Mesothelial cell of epicardium (in vitro differentiated cells): ENCODE data around the gene CEACAM21. TPM values are rescaled to one million over a fixed set of nuclear protein-coding genes. Genes with fewer than 3 reads are reported as not detected.

ENCODE experiments used
- DNase-seq, 2 experiments: peaks; one replicate each; pipeline ENCODE4 v3.0.0; 2021; ENCODE audit warnings: low spot score in 2 of 2; ENCODE audit not compliant: unreplicated experiment in 2 of 2
- H3K27ac Mint-ChIP-seq: 2 replicates; pipeline ENCODE4 v1.8.0; 2021; ENCODE audit warnings: mixed read lengths
- H3K27me3 Mint-ChIP-seq: 2 replicates; pipeline ENCODE4 v1.8.0; 2021; ENCODE audit warnings: low read depth, mixed read lengths
- H3K36me3 Mint-ChIP-seq: 2 replicates; pipeline ENCODE4 v1.8.0; 2021; ENCODE audit warnings: mixed read lengths
- H3K4me1 Mint-ChIP-seq: 2 replicates; pipeline ENCODE4 v1.8.0; 2021; ENCODE audit warnings: mixed read lengths
- H3K4me3 Mint-ChIP-seq: 2 replicates; pipeline ENCODE4 v1.8.0; 2021; ENCODE audit warnings: mild to moderate bottlenecking, moderate library complexity, mixed read lengths
- H3K9me3 Mint-ChIP-seq: 2 replicates; pipeline ENCODE4 v1.8.0; 2021; ENCODE audit warnings: mixed read lengths
- CTCF ChIP-seq: fragments of 200-600 bp; sonication (generic); IDR thresholded peaks from one replicate; pipeline ENCODE4 v1.5.0; 2021; ENCODE audit warnings: antibody characterized with exemption; ENCODE audit not compliant: unreplicated experiment
- total RNA-seq: library from RNA; stranded (reverse); gene quantifications from 3 replicates; pipeline ENCODE4 v1.2.1, GENCODE V29; 2021

The CEACAM21 gene
- total RNA-seq, 1 donor from 2014 or later, result not detected

- Mint-ChIP-seq H3K9me3 (peaks cover 57% of the 10 kb centered on the region), H3K4me1 (no peaks in the 10 kb centered on the region), H3K36me3 (no peaks in the 10 kb centered on the region), H3K4me3 (no peak overlapping the region), H3K27ac (no peak overlapping the region), H3K27me3 (no peaks in the 10 kb centered on the region)
- DNase-seq, result no peak
- TF ChIP-seq CTCF, result no peak
These were observed 35.8 kb upstream of the CEACAM21 start for GRCh38 chr19:41540041-41540695.

GRCh38 chr19:41541990-41542584, 33.9 kb upstream of the CEACAM21 start:
- H3K4me3 Mint-ChIP-seq, result no peak overlapping the region
- peaks cover 60% of the 10 kb centered on the region for H3K9me3 Mint-ChIP-seq
- H3K36me3 Mint-ChIP-seq, result no peaks in the 10 kb centered on the region
- H3K27me3 Mint-ChIP-seq, result no peaks in the 10 kb centered on the region
- no peak for TF ChIP-seq CTCF
- no peaks in the 10 kb centered on the region for H3K4me1 Mint-ChIP-seq
- DNase-seq, result no peak
- H3K27ac Mint-ChIP-seq, result no peak overlapping the region

- H3K4me3 Mint-ChIP-seq, result no peak overlapping the region
- H3K9me3 Mint-ChIP-seq, result peaks cover 60% of the 10 kb centered on the region
- no peak for TF ChIP-seq CTCF
- H3K27me3 Mint-ChIP-seq, result no peaks in the 10 kb centered on the region
- no peaks in the 10 kb centered on the region for H3K36me3 Mint-ChIP-seq
- H3K4me1 Mint-ChIP-seq, result no peaks in the 10 kb centered on the region
- DNase-seq, result no peak
- no peak overlapping the region for H3K27ac Mint-ChIP-seq
These were observed 33.3 kb upstream of the CEACAM21 start for GRCh38 chr19:41542622-41543021.

DNA sequence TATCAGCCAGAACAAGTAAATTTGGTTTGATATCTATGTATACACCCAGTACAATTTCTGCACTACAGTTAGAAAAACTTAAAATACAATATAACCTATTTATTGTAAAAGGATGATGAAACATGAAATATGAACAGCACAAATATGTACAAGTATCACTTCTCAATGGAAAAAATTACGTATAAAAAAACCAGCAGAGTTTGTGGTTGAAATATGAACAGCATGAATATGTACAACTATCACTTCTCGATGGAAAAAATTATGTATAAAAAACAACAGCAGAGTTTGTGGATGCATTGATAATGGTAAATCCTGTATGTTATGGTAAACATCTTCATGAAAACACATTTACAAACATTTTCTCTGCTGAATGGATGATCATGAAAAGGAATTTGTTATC, 32.4 kb upstream of the CEACAM21 start:
- Mint-ChIP-seq H3K9me3 (peaks cover 62% of the 10 kb centered on the region), H3K27me3 (no peaks in the 10 kb centered on the region), H3K27ac (no peak overlapping the region), H3K36me3 (no peaks in the 10 kb centered on the region), H3K4me1 (no peaks in the 10 kb centered on the region), H3K4me3 (no peak overlapping the region)
- no peak for DNase-seq
- no peak for TF ChIP-seq CTCF

DNA sequence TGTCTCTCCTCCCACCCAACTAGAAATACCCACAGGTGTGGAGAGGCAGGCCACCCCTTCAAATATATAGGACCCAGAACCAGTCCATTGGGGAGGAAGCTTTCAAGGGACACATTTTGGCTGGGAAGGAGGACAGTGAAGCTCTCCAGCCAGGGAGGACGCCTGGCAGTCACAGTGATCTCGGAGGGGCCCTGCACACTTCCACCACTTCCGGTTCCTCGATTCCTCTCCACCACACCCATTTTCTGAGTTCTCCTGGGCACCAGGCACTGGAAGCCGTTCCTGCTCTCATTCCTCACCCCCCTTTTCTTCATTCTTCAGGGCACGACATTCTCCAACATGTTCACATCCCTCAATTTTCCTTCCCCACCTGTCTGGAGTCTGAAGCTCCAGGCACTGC, 30.4 kb upstream of the CEACAM21 start:
- H3K36me3 Mint-ChIP-seq, result no peaks in the 10 kb centered on the region
- no peak for TF ChIP-seq CTCF
- no peak for DNase-seq
- H3K9me3 Mint-ChIP-seq, result peaks cover 54% of the 10 kb centered on the region
- H3K27ac Mint-ChIP-seq, result no peak overlapping the region
- no peak overlapping the region for H3K4me3 Mint-ChIP-seq
- no peaks in the 10 kb centered on the region for H3K4me1 Mint-ChIP-seq
- H3K27me3 Mint-ChIP-seq, result no peaks in the 10 kb centered on the region
